ENCODE results near the gene SPATA24.

Gene SPATA24

DNA sequence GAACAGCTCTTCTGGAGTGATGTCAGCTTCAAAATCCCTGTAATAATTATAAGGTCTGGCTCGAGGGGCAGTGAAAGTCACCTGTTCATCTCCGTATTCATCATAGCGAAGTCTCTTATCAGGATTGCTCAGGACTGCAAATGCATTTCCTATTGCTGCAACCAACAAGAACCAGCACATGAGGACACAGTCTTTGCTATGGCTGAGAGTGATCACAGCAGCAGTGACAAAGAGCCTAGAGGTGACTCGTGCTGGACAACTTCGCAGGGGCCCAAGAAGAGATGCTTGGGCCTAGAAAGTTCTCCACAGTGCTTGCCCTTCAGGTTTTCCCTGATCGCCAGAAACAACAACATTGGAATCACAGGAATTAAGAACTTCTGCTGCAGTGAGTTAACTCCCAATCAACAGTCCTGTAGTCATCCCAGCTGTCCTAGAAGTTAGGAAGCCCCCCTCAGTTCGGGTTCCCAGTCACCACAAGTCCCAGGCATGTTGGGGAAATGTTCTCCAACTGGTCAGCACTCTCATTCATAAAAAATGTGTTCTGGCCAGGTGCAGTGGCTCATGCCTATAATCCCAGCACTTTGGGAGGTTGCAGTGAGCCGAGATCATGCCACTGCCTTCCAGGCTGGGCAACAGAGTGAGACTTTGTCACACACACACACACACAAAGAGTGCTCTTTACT is 22.5 kb upstream of the SPATA24 start:
- TF ChIP-seq POLR2A (IDR thresholded peaks at IDR 0.05; ENCODE audit: low read depth, low read length) = no peak
- FAIRE-seq (no peak), DNase-seq (ENCODE audit: insufficient read length, low spot score) (no peak)

DNA sequence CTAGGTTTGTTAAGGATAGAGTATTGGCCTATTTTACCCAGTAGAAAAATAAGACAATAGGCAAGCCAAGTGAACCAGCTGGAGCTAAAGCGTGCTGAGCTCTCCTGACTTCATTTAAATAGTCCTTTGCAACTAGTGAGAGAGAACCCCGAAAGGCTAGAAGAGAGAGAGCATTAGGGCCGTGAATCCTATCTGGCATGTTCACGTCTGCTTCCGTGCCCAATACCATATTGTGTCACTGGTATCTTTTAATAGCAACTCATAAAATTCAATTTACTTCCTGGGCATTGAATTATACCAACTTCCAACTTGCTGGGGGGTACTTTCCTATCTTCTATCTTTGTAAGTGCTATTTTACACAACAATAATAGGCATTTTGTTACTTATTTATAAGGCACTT is 21.6 kb upstream of the SPATA24 start:
- DNase-seq (ENCODE audit: insufficient read length, low spot score) (no peak), FAIRE-seq (no peak)
- no peak for TF ChIP-seq POLR2A (IDR thresholded peaks at IDR 0.05; ENCODE audit: low read depth, low read length)

DNA sequence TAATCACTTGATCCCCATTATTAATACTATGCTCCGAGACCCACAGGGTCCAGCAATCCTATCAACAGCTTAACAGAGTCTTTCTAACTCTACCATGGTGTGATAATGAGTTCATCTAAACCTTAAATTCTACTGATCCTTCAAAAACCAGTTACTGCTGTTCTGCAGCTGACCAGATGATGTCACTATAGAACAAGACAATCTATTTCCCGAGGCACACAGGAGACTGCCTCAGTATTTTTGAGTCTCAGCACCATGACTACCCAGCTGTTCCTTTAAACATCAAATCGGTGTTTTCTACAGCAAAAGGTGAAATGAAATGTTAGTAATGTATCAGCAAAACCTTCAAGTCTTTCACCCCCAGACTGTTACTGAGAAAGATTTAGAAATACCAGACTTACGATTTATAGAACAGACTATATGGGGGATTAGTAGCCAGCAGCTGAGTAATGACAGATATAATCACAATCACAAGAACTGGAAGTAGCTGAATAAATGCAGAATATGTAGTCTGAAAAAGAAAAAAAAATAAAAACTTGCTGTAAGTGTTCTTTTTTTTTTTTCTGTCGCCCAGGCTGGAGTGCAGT is 18.5 kb upstream of the SPATA24 start:
- no peak for TF ChIP-seq POLR2A (IDR thresholded peaks at IDR 0.05; ENCODE audit: low read depth, low read length)
- FAIRE-seq (peak; percentile 75), DNase-seq (ENCODE audit: insufficient read length, low spot score) (peak; percentile 46)

DNA sequence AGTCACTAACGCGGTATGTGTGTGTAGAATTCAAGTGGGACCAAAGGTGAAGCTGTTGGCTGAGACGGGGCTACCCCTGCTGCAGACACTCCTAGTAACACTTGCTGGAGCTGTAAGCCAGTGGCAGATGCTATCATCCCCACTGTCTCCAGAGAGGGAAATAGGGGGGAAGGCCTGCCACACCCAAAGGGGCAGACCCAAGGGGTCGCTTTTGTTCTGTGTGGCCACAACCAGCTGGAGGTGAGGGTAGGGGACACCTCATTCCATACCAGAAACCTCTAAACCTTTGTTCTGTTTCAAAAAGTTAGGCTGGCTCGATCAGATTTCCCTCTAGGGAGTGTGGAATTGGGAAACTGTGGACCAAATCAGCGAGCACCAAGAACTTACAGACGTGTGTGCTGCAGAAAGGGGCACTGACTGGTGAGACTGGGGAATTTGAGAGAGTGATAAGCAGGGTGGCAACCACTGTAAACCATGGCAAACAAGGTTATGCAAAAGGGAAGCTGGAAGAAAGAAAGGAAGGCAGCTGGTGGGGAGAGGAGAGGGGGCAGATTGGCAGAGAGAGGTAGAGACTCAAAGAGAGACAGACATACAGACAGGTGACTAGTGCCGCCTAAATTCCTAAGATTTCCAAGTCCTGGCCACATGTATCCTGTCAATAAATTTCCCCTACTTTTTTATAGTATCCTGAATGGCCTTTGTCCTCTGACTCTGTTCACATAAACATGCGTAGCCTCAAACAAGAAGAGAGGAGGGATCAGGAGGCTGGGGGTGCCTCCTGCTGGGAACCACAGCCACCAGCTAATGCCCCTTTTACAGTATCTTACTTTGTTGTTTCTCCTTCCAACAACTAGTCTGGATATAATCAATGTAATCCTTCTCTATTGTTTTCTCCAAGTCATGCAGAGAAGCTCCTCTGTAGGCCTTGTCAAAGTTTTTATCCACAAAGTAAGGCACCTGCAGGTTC is 15.6 kb upstream of the SPATA24 start:
- no peak for DNase-seq (ENCODE audit: insufficient read length, low spot score)
- no peak for TF ChIP-seq POLR2A (IDR thresholded peaks at IDR 0.05; ENCODE audit: low read depth, low read length)
- FAIRE-seq = no peak

DNA sequence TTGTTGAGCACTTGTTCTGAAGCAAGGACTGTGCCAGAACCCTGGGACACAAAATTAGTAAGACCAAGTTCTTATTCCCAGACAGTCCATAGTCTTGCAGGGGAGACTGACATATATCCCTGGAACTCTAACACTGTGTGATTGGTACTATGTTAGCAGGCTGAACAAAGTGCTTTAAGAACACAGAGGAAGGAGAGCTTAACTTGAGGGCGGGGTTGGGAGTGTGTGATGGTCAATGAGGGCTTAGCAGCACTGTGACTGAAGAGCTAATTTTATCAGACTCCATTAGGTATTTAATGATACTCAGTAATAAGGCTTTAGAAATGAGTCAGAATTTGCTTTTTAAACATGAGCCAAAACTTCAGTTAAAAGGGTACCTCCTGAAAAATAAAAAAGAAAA is 14.9 kb upstream of the SPATA24 start:
- DNase-seq (ENCODE audit: insufficient read length, low spot score) = no peak
- FAIRE-seq = no peak
- no peak for TF ChIP-seq POLR2A (IDR thresholded peaks at IDR 0.05; ENCODE audit: low read depth, low read length)

- DNase-seq (ENCODE audit: insufficient read length, low spot score) = no peak
These were observed 13.3 kb upstream of the SPATA24 start for GRCh38 chr5:139417214-139417613.

GRCh38 chr5:139416651-139417050 is 12.8 kb upstream of the SPATA24 start:
- TF ChIP-seq POLR2A (IDR thresholded peaks at IDR 0.05; ENCODE audit: low read depth, low read length) = no peak
- FAIRE-seq = no peak

More at GRCh38 chr5:139417214-139417613, 13.3 kb upstream of the SPATA24 start:
- FAIRE-seq = no peak
- TF ChIP-seq POLR2A (IDR thresholded peaks at IDR 0.05; ENCODE audit: low read depth, low read length) = no peak

DNA sequence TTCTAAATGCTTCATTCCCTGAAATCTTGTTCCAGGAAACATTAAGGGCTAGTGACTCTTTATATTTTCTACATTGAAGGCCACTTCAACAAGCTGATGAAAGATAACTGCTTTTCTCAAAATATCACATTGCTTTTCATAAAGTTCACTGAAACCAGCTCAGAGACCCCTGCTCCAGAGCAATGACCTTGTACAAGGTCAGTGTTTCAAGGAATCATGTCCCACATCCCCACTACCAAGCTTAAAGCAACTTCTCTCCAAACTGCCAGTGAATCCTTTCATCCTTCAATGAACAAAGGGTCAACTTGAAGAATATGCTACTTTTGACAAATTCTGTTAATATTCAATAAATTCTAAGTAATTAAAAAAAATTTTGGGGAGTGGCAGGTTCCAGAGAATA is 12.0 kb upstream of the SPATA24 start:
- no peak for TF ChIP-seq POLR2A (IDR thresholded peaks at IDR 0.05; ENCODE audit: low read depth, low read length)
- no peak for FAIRE-seq
- no peak for DNase-seq (ENCODE audit: insufficient read length, low spot score)

More at GRCh38 chr5:139416651-139417050, 12.8 kb upstream of the SPATA24 start:
- no peak for DNase-seq (ENCODE audit: insufficient read length, low spot score)

DNA sequence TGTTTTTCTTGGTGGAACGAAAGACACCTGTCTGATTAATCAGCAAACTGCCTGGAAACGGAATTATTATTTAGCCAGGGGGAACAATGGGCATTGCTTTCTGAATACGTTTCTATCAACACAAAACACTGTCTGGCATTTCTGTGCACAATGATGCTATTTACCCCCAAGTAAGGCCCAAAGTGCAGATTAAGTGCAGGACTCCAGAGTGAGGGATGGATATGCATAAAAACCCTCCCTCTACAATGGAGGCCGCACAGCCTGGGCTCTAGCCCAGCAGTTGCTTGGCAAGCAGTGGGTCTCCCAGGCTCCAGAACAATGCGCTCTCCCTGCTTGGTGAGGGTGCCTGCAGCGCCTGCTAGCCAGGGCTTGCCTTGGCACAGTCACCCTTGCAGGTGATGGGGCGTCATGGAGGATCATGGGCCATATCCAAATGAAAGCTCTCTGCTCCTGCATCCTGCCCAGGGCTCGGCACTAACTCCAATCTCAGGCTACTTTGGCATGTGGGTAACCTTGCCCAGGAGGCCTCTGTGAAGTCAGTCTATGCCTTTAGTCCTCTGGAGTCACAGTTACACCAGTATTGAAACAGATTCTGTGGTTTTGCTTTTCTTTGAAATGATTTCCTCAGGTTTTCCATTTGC is 11.5 kb upstream of the SPATA24 start:
- DNase-seq (ENCODE audit: insufficient read length, low spot score) = no peak
- TF ChIP-seq POLR2A (IDR thresholded peaks at IDR 0.05; ENCODE audit: low read depth, low read length) = no peak
- FAIRE-seq = no peak

- DNase-seq (ENCODE audit: insufficient read length, low spot score) = no peak
- no peak for TF ChIP-seq POLR2A (IDR thresholded peaks at IDR 0.05; ENCODE audit: low read depth, low read length)
- no peak for FAIRE-seq
These were observed 10.8 kb upstream of the SPATA24 start for GRCh38 chr5:139414581-139415130.

DNA sequence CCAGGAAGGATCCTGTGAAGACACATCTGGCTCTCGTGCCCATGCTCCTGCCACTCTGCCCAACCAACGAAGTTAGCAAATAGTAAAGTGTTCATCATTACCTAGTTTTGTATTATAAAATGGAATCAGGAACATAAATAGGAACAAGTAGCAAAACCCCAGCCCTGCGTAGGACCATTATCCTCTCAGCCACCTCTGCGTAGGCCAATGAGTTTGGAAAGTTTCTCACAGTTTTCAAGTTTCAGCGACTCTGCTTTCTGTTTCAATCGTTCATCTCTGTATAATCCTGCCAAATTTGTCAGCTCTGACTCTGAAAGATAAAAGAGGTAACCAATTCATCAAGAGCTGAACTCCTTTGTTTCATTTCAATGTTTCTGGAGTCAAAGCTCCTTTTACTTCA is 10.1 kb upstream of the SPATA24 start:
- FAIRE-seq = no peak
- no peak for DNase-seq (ENCODE audit: insufficient read length, low spot score)
- no peak for TF ChIP-seq POLR2A (IDR thresholded peaks at IDR 0.05; ENCODE audit: low read depth, low read length)

DNA sequence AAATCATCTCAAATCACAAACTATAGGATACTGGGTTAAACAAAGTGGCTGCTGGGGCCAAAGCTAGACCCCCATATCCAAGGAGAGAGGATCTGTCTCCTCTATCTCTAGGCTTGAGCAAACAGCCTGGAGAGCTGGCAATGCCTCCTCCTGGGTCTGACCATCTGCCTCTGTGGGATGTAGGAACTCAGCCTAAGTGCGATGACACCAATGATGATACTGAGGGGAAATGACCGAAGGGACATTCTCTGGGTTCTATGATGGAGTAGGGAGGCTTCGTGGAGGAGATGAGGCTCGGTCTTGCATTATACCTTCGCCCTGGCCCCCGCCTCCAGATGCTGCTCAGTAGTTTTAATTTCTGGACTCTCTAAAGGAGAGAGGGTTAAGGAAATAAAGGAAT is 9.3 kb upstream of the SPATA24 start:
- FAIRE-seq (no peak), DNase-seq (ENCODE audit: insufficient read length, low spot score) (no peak)
- no peak for TF ChIP-seq POLR2A (IDR thresholded peaks at IDR 0.05; ENCODE audit: low read depth, low read length)

DNA sequence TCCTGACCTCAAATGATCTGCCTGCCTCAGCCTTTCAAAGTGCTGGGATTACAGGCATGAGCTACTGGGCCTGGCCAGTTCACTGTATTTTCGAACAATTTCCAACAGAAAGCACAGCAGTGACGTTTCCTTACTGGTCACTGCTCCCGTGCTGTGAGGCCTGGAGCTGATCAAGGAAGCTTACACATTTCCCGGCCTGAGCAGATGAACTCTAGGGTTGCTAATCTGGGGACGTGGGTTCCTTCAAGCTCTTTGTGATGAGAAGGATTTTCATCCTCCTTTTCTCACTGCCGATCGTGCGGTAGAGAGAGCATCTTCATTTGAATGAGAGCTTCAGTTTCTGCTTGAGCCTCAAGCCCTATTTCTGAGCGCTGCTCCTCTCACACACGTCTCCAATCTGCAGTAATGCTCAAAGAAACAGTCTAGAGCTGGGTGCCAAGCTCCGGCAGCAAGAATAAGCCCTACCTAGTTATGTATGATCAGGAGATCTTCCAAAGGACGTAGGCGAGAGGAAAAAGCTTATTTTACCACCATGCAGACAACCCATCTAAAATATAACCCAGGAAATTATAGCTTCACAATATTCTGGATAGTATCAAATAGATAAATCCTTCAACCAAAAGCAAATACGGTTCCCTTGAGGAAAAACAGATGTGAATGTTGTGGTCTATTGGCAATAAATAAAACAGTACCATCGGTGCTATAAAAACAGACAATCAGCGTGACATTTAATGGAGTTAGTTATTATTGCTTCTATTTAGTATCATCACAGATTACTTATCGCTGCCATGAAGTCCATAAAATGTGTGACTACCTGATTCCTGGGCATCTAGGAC is 7.3 kb upstream of the SPATA24 start:
- FAIRE-seq (no peak), DNase-seq (ENCODE audit: insufficient read length, low spot score) (no peak)

More for the DNA sequence above, 7.3 kb upstream of the SPATA24 start:
- no peak for TF ChIP-seq POLR2A (IDR thresholded peaks at IDR 0.05; ENCODE audit: low read depth, low read length)

Measured in H54 (cell line).